CD4-positive, alpha-beta T cell treated with Interleukin-4 for 1 hour (primary cell): ENCODE measurements around the gene LHPP.

Experiments
- DNase-seq, 2 donors: peaks; one replicate each; pipeline ENCODE4 v3.0.0-alpha.2; 2020 to 2022

Gene LHPP

DNA sequence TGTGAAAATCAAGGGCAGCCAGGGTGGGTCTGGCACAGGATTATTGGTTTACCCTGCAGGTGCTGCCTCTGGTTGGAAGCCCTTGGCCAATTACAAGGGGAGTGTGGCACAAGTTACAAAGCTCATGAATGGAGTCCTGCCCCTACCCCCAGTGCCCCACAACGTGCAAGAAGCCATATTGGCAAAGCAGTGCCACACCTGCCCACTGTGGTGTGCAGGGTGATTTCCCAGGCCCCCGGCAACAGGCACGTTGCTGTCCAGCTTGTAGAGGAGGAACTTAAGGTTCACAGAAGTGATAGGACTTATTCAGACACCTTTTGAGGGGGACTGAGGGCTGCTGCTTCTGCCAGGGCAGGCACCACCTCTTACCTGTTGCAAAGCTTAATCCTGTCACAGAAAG lies 11.4 kb downstream of the LHPP start:
- DNase-seq: no peak

GRCh38 chr10:124474514-124475070 lies 13.0 kb downstream of the LHPP start:
- DNase-seq: no peak

DNA sequence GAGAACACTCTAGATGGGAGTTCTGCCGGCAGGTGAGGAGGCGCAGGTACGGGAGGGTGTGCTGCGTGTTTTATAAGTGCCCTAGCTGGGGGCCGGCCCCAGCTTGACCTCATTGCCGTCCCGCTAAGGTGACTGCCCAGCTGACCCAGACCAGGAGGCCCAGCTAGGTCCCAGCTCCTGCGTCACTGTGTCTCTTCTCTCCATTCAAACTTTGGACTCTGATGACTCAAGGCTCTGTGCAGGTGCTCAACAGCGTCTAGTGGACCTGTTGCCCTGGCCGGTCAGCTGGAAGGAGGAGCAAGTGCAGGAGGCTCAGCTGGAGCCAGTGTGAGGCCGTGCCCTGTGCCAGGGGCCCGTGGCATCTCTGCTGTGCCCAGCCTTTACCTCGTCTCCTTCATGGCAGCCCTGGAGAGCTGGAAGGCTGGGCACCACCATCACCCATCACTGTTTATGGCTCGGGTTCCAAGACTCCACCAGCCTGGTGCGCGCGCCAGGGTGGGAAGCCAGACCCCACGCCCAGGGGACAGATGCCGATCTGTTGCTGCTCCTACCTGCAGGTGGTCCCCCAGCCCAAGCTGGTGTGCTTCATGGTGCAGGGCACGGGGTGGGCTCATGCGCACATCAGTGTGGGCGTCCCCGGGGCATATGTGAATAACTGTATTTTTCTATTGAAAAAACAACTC lies 14.6 kb downstream of the LHPP start:
- DNase-seq: no peak

- DNase-seq: no peak
Measured at GRCh38 chr10:124477614-124478363, 16.2 kb downstream of the LHPP start.

DNA sequence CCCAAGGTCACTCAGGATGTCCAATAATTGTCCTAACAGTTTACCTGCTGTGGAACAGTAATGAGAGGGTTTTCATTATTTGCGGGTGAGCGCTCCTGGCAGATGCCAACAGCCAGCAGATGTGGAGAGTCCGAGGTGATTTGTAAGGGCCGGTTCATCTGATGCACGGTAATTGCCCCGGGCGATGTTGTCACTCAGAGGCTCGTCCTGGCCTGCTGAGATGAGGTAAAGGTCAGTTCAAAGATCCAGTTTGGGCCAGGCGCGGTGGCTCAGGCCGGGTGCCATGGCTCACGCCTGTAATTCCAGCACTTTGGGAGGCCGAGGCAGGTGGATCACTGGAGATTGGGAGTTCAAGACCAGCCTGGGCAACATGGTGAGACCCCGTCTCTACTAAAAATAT lies 16.9 kb downstream of the LHPP start:
- DNase-seq: no peak

- DNase-seq: no peak
Measured at GRCh38 chr10:124480860-124481259, 19.2 kb downstream of the LHPP start.

DNA sequence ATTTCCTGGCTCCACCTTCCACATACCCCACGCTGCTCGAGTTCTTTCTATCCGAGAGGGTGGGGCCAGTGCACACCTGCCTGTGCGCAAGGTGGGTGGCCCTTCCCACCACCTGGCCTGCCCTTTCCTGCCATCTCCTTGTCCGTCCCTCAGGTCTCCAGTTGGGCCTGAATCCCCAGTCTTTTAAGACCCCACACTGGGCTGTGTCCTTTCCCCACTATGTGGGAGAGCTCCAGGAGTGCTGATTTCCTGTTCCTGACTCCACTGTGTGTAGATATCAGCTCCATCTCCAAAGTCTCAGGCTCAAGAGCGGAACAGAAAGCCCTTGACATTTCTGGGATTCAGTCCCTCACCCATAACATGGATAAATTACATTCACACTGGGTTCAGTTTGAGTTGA lies 20.1 kb downstream of the LHPP start:
- DNase-seq: no peak

GRCh38 chr10:124482236-124482800 lies 20.7 kb downstream of the LHPP start:
- DNase-seq: no peak

DNA sequence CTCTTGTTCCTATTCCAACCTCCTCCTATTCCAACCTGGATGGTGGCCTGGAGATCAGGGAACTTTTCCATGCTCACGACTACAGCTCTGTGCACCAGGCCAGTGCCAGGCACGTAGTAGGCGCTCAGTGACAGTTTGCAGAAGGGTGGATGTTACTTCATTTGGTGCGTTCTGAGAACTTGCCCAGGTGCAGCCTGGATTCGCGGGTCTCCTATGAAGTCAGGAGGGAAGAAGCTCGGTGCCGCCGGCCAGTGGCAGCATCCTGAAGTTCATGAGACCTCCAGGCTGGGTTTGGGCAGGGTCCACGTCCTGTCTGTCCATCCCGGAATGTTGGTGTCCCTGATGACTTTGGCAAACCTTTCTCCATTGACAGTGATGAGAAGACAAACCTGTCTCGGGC lies 21.3 kb downstream of the LHPP start:
- DNase-seq: no peak

GRCh38 chr10:124484031-124484430 lies 22.4 kb downstream of the LHPP start:
- DNase-seq: no peak

- no peak for DNase-seq
Measured at GRCh38 chr10:124484661-124485060, 23.0 kb downstream of the LHPP start.

GRCh38 chr10:124486635-124487034 lies 25.0 kb downstream of the LHPP start:
- DNase-seq: no peak

- no peak for DNase-seq
Measured at GRCh38 chr10:124491105-124491504, 29.5 kb downstream of the LHPP start.

DNA sequence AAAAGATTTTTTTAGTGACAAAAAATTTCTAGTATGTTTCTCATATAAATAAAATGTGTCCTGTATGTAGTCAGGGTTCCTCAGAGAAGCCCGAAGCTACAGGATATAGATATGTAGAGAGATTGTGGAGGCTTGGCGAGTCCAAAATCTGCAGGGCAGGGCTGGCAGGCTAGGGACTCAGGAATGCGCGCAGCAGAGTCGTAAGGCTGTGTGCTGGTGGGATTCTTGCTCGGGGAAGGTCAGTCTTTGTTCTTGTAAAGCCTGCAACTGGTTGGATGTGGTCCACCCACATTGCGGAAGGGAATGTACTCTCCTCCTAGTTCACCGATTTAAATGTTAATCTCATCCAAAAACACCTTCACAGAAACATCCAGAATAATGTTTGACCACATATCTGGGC lies 30.6 kb downstream of the LHPP start:
- no peak for DNase-seq

GRCh38 chr10:124493214-124493882 lies 31.7 kb downstream of the LHPP start:
- DNase-seq: peak in 1 of 2 donors; percentile 18

DNA sequence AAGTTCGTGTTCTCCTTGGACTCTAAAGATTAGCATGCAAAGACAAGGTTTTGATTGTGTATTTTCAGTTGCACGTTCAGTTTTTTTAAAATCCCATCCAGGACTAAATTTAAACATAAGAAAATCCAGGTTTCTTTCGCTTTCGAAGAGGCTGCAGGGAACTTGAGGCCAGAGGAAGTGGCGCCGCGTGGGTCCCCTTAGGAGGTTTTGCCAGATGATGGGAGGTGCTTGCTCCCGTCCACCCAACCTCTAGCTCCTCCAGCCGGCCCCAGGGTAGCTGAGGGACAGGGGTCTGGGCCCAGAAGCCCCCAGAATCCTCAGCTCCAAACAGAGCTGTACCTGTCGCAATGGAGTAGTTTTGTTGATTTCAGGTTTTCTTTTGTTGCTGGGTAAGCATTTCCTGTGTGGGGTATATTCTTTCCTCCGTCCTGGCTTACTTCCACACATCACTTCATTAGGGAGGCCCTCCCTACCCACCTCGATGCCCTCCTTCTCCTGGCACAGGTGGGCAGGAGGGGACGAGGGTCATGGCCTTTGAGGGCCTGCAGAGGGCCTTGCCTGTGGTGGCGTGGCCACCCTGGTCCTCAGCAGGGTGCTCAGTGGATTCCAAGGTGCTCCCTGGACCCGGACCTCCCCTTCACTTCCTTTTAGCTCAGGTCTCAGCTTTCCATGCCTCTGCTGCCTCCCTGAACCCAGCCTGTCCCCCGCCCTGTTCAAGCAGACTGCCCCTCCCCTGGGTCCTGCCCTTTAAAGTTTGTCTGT lies 32.6 kb downstream of the LHPP start:
- no peak for DNase-seq

DNA sequence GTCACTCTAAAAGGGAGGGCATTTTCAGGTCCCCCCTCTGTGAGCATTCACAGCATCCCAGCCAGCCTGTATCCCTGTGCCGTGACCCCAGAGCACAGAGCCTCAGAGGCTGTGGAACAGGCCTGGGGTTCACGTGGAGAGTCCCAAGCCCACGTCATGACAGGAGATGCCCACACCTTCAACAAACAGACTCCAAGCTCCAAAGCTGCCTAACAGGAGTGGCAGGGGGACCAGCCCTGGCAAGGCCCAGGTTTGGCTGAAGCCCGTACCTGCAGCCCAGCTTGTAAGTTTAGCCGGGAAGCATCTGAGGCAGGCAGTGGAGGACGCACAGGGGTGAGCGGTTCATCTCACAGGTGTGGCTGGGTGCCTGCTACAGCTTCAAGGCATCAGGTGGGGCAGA lies 33.5 kb downstream of the LHPP start:
- no peak for DNase-seq

GRCh38 chr10:124495725-124496124 lies 34.1 kb downstream of the LHPP start:
- no peak for DNase-seq

DNA sequence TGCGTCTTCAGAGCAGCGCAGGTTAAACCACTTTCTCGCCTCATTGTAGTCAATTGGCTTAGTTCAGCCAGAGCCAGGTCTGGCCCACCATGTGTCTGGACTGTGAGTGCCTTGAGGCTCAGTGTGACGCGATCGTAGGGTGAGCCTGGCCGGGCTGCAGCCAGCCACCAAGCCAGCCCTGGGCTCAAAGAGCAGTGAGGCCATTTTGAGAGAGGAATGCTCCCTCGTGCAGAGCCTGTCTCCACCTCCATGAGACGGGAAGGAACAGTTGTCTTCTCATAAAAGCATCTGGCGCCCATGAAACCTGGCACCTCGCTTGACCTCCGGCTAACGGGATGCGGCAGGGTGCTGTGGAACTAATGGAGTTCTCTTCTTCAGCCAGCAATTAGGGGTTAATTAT lies 34.5 kb downstream of the LHPP start:
- DNase-seq: no peak

GRCh38 chr10:124496620-124497019 lies 35.0 kb downstream of the LHPP start:
- DNase-seq: no peak

- no peak for DNase-seq
Measured at GRCh38 chr10:124497196-124497881, 35.7 kb downstream of the LHPP start.

- DNase-seq: no peak
Measured at GRCh38 chr10:124498056-124498455, 36.4 kb downstream of the LHPP start.
